Right renal cortex interstitium (tissue), 3 donors: Measurements from ENCODE around the gene THAP4. TPM values are rescaled to one million over a fixed set of nuclear protein-coding genes. Genes with fewer than 3 reads are reported as not detected.

Experiments used
- DNase-seq, 3 donors: peaks; one replicate each; pipeline ENCODE4 v3.0.0-alpha.2; 2013; ENCODE audit warnings: low read depth in 3 of 3, low spot score in 2 of 3
- polyA plus RNA-seq, 3 donors: library from polyadenylated mRNA; unstranded; fragments of 120-200 nt; gene quantifications; one replicate each; pipeline ENCODE4 v1.2.1, GENCODE V29; 2013; ENCODE audit not compliant: insufficient read length in 3 of 3

Gene THAP4
- polyA plus RNA-seq, 3 donors, result 57.9 to 69.0 (median 58.4) TPM

DNA sequence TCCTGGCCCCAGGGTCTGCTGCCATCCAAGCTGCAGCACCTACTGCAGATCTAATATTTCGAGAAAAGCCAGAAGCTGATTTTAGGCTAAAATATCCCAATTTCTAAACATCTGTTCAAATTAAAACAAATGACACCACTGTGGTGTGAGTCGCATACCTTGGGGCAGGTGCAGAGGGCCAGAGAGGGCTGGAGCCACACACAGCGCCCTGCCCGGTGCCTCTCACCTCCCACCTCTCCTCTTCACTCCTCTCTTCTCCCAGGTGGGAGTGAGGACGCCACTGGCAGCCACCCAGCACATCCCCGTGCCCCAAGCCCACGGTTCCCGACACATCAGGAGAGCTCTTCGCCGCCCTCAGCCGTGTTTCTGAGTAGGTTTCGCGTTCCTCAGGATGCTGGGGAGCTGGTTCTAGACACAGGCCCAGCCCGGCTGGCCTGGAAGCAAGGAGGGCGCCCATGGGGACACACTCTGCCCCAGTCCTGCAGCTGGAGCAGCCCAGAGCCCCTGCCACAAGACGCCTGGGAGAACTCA is 21.4 kb downstream of the THAP4 start:
- DNase-seq, result no peak

DNA sequence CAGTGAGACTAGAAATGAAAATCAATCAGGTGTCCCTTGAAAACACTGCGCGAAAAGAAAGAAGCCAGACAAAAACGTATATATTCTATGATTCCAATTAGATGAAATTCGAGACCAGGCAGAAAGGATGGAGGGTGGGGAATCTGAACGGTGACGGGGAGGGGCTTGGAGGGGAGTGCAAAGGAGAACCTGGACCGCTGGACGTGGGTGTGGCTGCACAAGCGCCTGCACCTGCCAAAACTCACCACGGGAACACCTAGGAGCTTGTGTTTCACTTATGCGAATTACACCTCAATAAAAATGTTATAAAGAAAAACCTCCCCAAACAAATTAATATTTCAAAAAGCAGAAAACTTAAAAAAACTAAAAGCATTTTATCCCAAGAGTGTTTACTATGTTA is 21.9 kb downstream of the THAP4 start:
- DNase-seq, result no peak

DNA sequence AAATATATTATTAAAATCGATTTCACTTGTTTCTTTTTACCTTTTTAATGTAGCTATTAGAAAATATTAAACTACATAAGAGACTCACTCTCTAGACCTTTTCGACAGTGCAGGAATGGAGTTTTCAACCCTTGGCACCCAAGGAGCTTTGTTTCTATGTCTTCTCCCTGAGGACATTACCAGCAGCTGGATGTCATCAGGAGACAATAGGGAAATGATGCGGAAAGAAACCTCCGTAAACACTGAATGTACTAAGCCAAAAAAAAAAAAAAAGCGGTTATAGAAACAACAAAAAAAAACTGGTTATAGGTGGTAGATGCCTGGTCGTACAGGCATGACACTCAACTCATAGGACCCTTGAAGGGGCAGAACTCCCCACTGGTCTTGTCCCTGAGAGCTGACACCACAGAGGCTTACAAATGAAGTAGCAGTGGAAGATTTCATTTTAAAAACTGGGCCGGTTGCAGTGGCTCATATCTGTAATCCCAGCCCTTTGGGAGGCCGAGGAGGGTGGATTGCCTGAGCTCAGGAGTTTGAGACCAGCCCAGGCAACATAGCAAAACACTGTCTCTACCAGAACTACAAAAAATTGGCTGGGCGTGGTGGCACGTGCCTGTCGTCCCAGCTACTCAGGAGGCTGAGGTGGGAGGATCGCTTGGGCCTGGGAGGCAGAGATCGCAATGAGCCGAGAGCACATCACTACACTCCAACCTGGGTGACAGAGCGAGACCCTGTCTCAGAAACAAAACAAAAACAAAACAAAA is 23.8 kb downstream of the THAP4 start:
- DNase-seq, result no peak

DNA sequence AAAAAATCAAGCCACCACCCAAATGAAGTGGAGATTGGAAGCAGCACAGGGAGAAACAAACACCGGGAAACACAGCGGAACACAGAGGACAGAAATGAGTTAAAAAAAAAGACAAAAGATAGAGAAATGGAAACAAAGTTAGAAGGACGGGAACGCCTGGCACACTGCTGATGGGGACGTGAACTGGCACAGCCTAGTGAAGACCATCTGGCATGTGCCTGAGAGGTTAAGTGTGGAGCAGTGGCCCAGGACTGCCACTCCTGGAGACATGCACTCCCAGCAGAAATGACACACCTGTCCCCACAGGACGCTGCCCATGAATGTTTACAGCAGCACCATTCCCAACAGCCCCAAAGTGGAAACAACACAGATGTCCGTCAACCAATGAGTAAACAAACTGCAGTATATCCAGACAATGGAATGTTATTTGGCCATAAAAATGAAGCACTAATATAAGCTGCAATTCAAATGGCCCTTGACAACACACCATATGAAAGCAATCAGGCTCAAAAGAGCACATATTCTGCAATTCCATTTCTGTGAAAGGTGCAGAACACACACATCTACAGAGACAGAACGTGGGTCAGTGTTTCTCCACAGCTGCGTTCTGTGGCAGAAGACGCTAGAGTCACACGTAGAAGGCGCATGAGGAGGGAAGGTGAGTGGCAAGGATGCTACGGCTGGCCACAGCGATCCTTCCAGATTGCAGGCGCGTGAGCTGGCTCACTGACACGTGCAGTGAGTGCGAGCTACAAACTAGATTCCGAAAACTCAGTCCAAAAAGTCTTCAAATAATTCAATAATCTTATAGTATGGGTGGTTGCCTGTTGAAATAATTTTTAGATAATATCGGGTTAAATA is 24.6 kb downstream of the THAP4 start:
- no peak for DNase-seq

DNA sequence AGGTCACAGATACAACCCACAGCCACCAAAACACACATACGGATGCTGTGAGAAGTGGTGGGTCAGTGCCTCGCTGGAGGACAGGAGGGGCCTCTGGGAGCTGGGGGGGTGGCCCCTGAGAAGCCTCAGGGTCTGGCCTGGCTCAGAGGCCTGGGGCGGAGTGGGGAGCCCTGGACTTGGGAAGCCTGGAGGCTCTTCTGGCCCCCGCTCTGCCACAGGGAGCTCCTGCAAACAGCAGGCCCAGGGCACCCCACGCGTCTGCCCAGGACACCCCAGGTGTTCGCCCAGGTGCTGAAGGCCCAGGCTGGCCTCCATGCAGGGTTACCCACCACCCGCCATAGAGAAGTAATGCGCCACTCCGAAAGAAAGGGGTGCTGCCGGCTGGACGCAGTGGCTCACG is 25.9 kb downstream of the THAP4 start:
- no peak for DNase-seq

DNA sequence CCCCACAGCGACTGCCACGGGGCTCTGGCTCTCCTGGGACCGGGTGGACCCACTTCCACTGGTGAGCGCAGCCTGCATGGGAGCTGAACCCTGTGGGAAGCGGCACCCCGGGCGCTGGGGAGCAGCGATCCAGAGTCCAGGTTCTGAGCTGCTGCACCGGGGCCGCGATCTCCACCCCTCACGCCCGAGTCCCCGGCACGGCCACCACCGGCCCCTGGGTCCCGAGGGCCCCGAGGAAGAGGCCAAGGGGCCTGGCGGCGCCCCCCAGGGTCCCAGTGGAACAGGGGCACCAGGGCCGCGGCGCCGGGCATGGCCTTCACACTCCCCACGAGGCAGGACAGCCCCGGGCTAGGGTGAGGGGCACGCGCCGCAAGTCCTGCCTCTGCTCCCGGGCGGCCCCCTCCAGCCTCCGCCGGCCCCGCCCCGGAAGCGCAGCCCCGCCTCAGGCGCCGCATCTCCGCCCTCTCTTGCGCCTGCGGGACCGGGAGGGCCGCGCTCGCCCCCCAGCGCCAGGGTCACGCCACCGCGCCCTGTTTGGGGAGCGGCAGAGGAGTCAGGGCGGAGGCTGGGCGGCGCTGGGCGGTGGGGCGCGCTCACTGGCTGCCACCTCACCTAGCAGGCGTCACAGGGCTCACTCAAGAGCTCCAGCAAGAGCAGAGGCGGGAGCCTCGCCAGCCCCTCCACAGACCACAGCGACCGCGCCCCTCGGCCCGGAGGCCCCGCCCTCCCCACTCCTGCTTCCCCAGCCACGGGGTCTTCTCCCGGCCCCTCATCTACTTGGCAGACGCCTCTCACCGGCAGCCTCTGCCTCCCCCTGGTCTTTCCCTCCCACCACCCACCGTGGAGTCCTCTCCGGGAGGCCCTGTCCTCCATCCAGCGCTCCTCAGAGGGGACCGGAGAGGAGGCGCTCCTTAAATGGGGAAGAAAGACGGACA is 26.8 kb downstream of the THAP4 start:
- DNase-seq, result peak in 1 of 3 donors; percentile 56

DNA sequence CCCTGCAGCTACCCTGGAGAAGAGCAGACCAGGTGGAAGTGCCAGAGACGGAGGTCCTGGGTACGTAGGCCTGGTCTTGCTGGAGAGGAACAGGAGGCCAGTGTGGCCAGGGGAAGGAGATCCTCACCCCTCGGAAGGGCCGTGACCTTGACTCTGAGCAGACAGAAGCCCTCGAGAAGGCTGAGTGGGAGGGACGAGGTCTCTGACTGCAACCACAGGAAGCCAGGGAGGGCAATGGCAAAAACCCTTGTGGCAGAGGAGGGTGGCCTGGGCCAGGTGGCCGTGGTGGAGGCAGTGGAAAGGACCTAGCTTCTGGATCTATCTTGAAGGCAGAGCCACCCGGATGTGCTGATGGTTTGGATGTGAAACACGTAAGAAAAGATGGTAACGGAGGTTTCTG is 28.1 kb downstream of the THAP4 start:
- DNase-seq, result no peak

DNA sequence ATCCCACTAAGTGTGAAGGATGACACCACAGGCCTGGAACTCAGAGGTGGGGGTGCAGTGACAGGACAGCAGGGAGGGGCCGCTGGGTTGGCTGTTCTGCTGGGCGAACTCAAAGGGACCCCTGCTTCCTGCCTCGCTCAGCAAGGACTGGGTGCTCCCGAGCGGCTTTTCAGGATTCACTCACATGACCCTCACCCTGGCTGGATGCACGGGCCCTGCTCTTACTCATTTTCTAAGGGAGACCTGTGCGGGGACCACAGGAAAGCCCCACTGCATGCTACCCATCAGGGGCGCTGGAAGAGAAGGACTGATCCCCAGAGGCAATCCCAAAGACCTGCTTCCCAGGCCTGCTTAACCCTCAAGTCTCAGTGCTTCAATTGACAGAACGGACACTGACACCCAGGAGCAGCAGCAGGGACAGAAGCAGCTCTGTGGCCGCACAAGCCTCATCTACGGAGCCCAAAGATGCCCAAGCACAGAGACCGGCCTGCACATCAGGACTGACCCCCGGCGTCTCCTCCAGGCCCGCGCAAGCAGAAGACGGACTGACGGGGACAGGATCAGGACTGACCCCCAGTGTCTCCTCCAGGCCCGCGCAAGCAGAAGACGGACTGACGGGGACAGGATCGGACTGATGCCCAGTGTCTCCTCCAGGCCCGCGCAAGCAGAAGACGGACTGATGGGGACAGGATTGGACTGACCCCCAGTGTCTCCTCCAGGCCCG is 29.6 kb downstream of the THAP4 start:
- DNase-seq, result no peak

DNA sequence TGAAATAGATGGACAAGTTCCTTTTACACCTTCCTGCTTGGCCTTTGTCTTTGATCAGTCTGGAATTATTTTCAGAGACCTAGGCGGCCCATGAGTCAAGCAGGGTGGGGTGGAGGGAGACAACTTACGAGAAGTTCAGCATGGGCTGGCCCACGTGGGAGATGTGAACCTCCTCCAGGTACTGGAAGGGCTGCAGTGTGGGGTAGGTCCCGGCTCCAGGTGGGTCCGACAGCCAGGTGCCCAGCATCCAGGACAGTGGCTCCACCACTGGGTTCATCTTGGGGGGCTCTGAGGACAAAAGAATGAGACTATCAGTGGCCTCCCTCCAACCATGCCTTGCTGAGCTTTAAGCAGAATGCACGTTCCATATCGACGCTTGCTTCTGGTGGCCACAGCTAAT is 30.8 kb downstream of the THAP4 start:
- no peak for DNase-seq

DNA sequence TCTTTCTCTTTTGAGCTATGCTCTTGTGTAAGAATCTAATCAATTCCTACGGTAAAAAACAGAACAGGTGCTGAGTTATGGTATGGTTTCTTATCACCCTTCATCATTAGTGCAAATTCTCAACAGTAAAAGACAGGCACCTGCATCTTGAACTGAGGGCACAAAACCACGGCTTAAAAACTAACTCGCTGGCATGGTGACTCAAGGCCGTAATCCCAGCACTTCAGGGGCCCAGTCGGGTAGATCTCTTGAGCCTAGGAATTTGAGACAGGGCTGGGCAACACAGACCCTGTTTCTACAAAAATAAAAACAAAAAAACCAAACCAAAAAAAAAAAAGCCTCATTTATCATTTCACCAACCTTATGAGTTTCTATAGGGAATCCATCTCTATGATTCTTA is 33.3 kb downstream of the THAP4 start:
- no peak for DNase-seq

DNA sequence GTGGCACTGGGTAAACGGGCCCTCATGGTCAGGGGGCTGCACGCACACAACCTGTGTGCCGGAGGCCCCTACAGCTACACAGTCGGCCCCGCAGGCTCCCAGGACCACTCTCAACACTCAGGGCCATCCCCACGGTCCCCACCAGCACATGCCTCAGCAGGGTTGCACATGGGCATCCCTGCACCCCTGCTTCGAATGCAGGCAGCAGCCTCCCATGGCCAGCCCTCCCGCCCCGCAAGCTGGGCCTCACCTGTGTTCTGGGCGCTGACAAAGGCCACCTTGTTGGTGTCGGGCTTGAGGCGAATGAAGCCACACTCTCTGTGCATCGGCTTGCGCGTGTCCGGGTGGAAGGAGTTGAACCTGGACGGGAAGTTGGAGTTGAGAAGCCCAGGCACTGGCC is 34.2 kb downstream of the THAP4 start:
- no peak for DNase-seq

DNA sequence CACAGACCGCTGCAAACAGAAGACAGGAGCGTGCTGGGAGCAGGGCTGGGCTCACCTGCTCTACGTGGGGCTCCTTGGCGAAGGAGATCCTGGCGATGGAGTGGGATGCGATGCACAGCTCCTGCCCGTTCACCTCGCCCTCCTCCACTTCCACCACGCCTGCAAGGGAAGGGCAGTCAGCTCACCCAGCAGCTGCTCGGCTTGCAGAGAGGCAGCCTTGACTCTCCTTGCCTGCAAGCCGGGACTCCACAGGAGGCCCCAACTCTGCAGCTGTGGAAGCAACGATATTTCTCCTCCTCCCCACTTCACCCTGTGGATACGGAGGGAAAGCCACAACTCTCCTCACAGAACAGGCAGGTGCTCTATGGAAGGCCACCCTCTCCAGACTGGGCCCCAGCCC is 35.1 kb downstream of the THAP4 start:
- no peak for DNase-seq

DNA sequence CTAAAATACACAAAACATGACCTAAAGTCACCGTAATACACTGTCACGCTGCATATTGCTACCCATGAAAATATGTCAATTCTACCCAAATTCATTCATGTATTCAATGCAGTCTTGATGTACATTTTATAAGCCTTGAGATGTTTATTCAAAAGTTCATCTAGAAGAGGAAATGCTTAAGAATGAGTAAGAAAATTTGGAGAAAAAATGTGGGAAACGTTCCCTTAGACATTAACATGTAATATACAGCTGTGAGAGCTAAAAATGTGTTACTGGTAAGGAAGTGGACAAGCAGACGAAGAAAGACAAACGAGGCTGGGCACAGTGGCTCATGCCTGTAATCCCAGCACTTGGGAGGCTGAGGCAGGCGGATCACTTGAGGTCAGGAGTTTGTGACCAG is 37.3 kb downstream of the THAP4 start:
- DNase-seq, result no peak

DNA sequence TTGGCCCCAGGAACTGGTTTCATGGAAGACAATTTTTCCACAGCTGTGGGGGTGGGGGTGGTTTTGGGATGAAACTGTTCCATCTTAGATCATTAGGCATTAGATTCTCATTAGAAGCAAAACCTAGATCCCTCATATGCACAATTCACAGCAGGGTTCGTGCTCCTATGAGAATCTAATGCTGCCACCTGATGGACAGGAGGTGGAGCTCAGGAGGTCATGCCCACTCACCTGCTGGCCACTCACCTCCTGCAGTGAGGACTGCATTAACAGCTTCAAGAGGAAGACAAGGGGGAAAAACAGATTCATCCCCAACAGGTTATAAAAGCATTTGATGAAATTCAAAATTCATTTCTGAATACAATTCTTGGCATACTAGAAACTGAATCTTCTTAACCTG is 38.5 kb downstream of the THAP4 start:
- no peak for DNase-seq

DNA sequence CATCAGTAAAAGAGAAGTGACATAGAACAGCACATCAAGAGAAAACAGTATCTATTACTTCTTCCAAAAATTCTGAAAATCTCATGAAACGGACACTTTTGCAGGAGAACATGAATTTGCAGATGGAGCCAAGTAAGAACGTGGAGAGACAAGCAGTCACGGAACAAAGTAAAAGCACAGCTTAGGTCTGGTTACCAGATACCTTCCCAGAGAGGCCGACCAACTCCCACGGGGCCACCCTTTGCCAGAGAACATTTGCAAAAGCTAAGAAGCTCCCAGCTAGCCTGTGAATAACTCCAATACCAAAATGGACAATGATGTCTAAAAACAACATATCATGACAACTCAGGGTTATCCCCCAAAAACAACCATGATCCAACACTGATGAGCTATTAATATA is 38.9 kb downstream of the THAP4 start:
- no peak for DNase-seq

DNA sequence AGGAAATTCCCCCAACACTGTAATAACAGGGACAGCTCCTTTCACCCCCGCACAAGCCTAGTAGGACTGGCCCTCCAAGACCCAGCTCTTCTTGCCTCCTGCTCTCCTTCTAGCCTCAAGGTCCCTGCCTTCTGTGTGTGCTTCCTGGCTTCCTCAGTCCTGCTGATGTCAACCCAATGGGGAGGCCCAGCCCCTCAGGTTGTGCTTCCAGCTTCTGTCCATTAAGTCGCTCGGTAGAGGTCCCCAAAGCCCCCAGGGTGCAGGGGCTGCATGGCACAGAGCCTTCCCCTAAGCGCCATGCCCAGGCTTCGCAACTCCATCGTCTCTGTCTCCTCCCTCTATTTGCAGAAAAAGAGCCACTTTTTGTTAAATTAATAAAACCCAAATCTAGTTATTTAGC is 39.4 kb downstream of the THAP4 start:
- DNase-seq, result no peak

DNA sequence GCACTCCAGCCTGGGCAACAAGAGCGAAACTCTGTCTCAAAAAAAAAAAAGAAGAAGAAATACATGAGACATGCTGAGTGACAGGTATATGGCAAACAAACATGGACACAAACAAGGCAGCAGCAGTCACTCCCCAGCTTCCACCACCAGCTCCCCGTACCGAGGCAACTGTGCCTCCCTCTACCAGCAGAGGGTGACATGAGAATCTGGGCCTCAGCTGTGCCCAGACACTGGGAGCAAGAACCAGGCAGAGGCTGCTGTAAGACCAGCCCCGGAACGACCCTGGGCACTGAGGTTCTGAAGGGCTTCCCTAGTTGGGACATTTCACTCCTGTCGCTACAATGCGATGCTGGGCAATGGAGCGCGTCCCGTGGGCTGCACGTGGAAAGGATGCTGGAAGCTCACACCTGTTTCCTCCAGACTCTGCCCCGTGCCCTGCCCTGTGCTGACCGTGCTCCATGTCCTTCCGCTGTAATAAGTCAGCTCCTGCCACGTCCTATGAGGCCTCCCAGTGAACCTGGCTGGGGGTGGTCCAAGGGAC is 41.3 kb downstream of the THAP4 start:
- DNase-seq, result no peak

DNA sequence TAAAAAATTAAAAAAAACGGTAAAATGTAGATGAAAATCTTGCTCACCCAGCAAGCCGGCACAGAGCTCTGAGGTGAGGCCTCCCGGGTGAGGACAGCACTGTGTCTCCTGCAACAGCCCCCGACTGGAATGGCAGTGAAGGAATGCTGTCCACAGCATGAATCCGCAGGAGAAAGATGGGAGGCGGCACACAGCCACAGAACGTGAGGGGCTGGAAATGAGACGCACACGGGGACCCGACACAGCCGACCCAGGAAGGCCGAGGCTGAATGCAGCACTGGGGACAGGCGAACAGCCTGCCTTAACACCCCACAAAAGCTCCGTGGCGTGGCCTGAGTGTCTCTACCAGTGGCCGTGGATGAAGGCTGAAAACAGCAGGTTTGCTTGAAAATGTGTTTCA is 43.7 kb downstream of the THAP4 start:
- DNase-seq, result no peak

DNA sequence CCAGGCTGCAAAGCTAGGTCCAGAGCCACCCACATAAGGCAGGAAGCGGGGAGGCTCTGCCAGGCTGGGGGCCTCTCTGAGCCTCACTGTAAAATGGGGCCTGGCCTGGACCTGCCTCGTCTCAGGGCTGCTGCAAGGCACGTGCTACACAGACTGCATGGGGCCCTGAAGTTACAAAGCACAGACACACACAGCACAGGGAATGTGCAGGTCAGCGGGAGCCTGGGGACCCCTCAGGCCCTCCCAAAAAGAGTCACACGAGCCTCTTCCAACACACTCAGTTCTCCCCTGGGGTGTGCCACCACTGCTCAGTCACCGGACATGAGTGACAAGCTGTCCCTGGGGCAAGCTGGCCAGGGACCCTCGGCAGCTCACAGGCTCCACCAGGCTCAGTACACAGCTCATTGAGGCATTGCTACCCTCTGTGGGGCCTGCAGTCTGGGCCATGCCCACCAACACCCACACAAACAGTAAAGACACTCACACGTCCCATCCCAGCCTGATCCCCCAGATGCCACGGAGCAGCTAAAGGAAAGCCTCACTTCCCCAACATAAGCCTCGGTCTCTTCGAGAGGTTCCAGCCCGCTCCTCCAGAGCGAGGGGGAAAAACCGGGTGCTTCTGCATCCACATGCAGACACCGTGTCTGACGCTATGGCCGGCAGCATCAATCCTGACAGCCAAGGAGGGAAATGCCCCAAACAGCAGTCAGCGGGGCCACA is 44.7 kb downstream of the THAP4 start:
- no peak for DNase-seq
